ENCODE measurements around the gene SLC6A4.
"Not testable (repeated sequence)": the region's sequence is repeated elsewhere in the genome, so short reads cannot be mapped to it uniquely, and the experiment has no call there.

Gene SLC6A4

DNA sequence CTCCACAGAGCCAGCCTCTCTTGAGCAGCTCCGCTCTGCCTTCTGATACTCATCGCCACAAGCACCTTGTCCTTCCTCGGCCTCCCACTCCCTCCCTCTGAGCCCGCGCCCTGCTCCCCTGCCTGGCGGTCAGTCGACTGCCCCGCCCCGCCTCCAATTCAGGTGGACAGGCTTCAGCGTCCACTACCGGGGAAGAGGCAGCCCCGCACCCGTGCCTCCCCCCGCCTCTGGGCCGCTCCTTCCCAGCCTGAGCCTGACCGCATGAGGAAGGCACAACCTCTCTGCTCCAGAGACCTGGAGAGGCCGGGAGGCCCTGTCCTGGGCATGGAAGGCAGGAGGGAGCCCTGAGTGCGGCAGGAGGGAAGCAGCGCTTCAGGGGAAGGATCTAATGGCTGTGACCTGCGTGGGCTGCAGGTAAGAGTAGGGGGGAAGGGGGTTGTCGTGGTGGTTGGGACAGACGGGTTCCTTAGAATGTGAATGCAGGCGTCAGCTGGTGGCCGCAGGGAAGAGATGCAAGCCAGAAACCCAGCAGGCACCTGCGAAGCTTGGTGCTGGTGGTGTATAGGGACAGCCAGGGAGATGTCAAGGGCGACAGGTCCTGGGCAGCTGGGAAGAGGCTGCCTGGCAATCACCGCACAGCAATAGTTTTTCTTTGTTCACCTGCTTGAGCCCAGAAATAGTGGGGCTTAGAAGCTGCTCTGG is 3.0 kb upstream of the SLC6A4 start:
- no peak for DNase-seq (ENCODE audit: low read depth)

DNA sequence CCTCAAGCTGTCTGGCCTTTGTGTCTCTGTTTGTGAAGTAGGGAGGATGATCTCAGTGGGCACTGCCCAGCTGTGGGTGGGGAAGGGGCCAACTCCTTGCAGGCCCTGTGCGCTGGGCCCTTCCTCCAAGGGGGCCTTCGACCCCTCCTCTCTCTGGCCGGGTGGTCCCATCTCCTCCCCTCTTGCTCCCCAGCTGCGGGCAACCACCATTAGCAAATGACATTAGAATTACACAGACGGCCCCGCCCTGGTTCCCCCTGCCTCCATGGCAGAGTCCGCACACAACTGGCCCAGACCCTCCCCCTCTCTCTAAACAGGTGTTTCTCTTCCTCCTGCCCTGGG is 2.5 kb upstream of the SLC6A4 start:
- no peak for DNase-seq (ENCODE audit: low read depth)

- DNase-seq (ENCODE audit: low read depth), result no peak
Observed at GRCh38 chr17:30237296-30238002, 2.0 kb upstream of the SLC6A4 start.

GRCh38 chr17:30236766-30237165 is 1.3 kb upstream of the SLC6A4 start:
- peak; percentile 21 for DNase-seq (ENCODE audit: low read depth)

GRCh38 chr17:30236297-30236624 is 764 bp upstream of the SLC6A4 start:
- no peak for DNase-seq (ENCODE audit: low read depth)

- DNase-seq (ENCODE audit: low read depth), result no peak
Observed at GRCh38 chr17:30234964-30235363, 533 bp downstream of the SLC6A4 start.

DNA sequence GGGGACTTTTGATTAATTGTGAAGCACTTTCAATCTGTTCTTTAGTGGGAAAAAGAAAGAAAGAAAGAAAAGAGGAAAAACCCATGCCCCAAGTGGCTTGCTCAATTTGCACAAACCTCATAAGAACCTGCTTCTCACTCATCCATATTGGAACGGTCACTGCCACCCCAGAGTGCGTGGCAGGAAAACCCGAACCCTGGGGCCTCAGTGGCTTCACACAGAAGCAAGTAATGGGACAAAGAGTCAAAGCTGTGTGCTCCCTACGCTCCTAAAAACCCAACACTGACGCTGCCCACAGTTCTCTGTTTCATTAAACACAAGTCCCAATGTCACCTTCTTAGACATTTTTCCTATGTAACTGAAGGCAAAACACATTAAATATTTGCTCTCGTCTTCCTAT is 1.2 kb downstream of the SLC6A4 start:
- no peak for DNase-seq (ENCODE audit: low read depth)

- no peak for DNase-seq (ENCODE audit: low read depth)
Observed at GRCh38 chr17:30232824-30233427, 2.6 kb downstream of the SLC6A4 start.

DNA sequence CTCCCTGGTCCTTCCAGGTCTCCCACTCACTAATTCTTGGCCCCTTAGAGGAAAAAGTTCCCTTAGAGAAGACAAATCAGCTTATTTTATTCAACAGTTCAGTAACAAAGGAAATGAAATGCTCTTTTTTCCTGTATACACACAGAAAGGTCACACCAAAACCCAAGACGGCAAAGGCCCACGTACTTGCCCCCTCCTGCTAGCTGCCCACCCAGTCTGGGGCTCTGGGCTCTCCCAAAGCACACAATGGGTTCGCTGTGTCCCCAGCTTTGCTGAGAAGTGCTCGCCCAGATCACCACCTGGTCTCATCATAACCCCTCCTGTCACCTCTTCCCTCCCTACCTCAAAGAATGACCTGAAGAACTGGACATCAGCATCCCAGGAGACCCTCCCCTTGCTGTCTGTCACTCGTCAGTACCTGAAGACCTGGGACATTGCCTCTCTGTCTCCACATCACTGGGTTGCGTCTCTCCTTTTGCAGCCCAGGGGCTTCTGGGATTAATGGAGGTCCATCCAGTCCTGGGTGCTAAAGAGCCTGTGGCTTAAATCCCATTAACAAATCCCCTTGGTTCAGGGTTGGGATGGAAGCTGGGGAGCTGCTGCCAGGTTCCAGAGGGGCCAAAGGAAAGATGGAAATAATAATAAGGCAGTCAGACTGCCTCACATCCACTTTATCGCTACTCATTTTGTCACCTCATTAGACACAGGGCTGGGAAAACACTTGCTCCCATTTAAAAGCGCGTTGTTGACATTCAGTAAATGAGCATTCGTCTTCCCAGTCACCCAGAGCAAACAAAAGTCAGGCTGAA is 3.3 kb downstream of the SLC6A4 start:
- DNase-seq (ENCODE audit: low read depth), result no peak

DNA sequence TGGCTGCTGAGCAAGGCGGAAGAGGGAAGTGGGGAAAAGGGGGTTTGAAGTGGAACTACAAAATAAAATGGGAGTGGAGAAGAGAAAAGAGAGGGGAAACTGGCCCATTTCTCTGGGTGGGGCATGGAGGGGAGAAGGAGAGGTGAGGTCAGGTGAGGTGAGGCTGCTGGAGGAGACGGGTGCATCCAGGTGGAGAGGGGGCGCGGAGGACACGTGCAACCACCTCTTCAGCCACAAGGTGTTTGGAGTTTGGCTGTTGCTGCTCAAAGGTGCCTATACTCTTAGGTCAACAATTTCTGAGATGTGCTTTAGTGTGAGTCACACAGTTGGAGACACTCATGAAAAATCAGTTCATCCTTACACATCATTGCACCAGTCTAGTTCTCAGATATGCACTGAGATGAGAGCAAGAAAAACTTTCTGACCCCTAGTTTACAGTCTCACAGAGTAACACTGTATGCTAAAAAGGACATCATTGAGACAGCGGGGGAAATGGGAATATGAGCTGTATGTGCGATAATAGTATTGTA is 4.8 kb downstream of the SLC6A4 start:
- no peak for DNase-seq (ENCODE audit: low read depth)

- DNase-seq (ENCODE audit: low read depth), result not testable (repeated sequence)
Observed at GRCh38 chr17:30230009-30230408, 5.5 kb downstream of the SLC6A4 start.

DNA sequence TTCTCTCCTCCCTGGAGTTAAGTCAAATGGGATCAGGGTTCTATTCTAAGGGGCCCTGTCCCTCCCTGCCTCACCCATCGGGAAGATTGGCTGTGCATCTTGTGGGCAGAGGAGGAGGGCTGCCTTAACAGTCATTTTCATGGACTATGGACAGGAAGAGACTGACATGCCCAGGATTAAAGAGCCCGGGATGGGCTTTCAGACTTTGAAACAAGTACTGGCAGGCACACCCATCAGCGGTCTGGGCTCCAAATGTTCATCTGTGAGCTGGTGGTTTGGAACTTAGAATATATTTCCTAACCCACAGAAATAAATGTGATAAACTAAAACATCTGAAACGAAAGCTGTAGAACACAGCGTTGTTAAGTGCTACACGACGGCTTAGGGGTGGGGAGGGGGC is 6.5 kb downstream of the SLC6A4 start:
- DNase-seq (ENCODE audit: low read depth), result no peak

DNA sequence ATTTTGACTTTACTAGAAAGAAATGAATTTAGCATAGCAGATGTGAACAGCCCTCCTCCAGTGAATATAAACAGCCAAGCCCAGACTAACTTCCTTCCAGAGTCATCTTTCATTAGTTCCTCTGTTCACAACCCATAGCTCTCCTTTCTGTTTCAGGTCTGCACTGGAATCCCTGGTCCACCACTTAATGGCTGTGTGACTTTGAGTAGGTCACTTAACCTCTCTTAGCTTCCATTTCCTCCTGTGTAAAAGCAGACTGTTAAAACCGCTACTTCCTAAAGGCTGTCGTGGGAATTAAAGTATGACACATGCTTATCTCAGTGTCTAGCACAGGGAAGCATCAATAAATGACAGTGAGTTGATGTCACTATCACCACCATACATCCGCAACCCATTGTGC is 7.5 kb downstream of the SLC6A4 start:
- DNase-seq (ENCODE audit: low read depth), result no peak

DNA sequence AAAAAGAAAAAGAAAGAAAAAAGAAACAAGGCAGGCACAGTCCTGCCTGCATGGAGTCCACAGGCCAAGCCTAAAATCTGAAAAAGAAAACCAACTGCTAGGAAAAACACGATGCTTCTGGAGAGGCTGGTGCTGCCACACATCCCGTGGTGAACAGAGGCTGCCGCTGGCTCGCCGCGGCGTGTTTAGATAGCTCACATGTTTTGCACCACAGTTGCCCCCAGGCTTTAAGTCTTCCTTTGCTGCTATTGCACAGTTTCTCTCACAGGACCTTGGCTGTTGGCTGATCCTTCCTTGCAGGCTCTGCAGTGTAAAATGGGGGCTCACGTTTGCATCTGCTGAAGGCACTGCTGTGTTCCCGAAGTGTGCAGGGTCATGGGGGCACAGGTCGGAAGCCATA is 8.6 kb downstream of the SLC6A4 start:
- no peak for DNase-seq (ENCODE audit: low read depth)

DNA sequence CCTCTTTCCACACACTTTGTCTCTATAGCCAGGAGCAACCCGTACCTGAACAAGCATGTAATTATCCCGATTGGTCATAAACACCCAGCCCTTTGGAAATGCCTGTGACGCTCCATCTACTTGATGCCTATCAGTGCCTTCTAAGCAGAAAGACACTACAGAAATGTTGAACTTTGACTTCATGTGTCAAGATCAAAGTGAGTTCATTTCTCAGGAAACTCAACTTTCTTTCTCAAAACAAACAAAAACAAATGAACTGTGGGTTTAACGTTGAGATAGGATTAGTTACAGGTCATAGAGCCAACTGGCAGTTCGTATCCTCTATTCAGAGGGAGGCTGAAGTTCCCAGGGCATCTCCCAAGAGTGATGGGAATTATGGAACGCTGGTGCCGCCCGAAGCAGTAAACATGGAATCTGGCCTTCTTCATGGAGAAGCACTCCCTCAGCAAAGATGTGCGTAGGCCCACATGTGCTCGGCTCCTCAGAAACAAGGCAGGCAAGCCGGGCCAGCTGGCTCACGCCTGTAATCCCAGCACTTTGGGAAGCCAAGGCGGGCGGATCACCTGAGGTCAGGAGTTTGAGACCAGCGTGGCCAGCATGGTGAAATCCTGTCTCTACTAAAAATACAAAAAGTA is 9.5 kb downstream of the SLC6A4 start:
- no peak for DNase-seq (ENCODE audit: low read depth)

- DNase-seq (ENCODE audit: low read depth), result no peak
Observed at GRCh38 chr17:30225112-30225511, 10.4 kb downstream of the SLC6A4 start.

GRCh38 chr17:30224419-30224960 is 11.0 kb downstream of the SLC6A4 start:
- no peak for DNase-seq (ENCODE audit: low read depth)

GRCh38 chr17:30222721-30223175 is 12.7 kb downstream of the SLC6A4 start:
- DNase-seq (ENCODE audit: low read depth), result no peak

- no peak for DNase-seq (ENCODE audit: low read depth)
Observed at GRCh38 chr17:30222251-30222650, 13.2 kb downstream of the SLC6A4 start.

DNA sequence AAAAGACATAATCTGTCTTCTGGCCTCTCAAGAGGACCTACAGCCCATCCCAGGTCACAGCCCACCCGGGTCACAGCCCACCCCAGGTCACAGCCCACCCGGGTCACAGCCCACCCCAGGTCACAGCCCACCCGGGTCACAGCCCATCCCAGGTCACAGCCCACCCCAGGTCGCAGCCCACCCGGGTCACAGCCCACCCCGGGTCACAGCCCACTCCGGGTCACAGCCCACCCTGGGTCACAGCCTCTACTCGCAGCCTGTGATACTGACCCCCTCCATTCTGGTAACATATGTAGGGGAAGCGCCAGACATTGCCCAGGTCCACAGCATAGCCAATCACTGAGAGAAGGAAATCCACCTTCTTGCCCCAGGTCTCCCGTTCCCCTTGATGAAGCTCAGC is 14.2 kb downstream of the SLC6A4 start:
- no peak for DNase-seq (ENCODE audit: low read depth)

- no peak for DNase-seq (ENCODE audit: low read depth)
Observed at GRCh38 chr17:30220414-30220813, 15.1 kb downstream of the SLC6A4 start.

- no peak for DNase-seq (ENCODE audit: low read depth)
Observed at GRCh38 chr17:30219833-30220232, 15.7 kb downstream of the SLC6A4 start.
